Measurements from ENCODE around the gene DLG2. TPM values are rescaled to one million over a fixed set of nuclear protein-coding genes. Genes with fewer than 3 reads are reported as not detected.

The DLG2 gene
- total and polyA plus RNA-seq, 4 donors = 0.30 to 5.5 (median 0.68) TPM

- peak within 1 kb of the TSS; percentile 91 for H3K27ac ChIP-seq (ENCODE audit: low read depth in 1 of 2, low read length in 2 of 2)
- H3K27me3 ChIP-seq (ENCODE audit: control insufficient read depth in 4 of 4, insufficient read depth in 4 of 4, low read length in 3 of 4) = no peaks in the 10 kb centered on the region
- peak within 1 kb of the TSS; percentile 76 to 88 for H3K9ac ChIP-seq (ENCODE audit: low read depth in 1 of 2, low read length in 2 of 2)
- peak; percentile 94 for DNase-seq (ENCODE audit: low spot score)
- H3K4me1 ChIP-seq (ENCODE audit: control insufficient read depth in 4 of 4, insufficient read depth in 4 of 4, low read length in 3 of 4) = peaks cover 2 to 22% (median 14%) of the 10 kb centered on the region in 4 donors
- H3K9me3 ChIP-seq (ENCODE audit: control insufficient read depth in 4 of 4, low read length in 3 of 4) = no peaks in the 10 kb centered on the region
- H3K36me3 ChIP-seq (ENCODE audit: control insufficient read depth in 4 of 4, insufficient read depth in 3 of 4, low read depth in 1 of 4, low read length in 3 of 4) = peaks cover 0 to 6% (median 5%) of the 10 kb centered on the region in 4 donors
- peak within 1 kb of the TSS; percentile 75 to 96 (median 93) for H3K4me3 ChIP-seq (ENCODE audit: low read depth in 1 of 3, low read length in 3 of 3)
- WGBS = under 1% methylated on average over 41 of the region's 41 CpGs
- TF ChIP-seq SP1 (IDR thresholded peaks at IDR 0.05) = peak; percentile 86
- TF ChIP-seq HNF4A (conservative IDR thresholded peaks at IDR 0.05) = peak; percentile 22 to 37
- peak in 1 of 2 donors; percentile 84 for TF ChIP-seq GABPA (IDR thresholded peaks at IDR 0.05 in 1 of 2, conservative IDR thresholded peaks at IDR 0.05 in 1 of 2)
- TF ChIP-seq FOXA1 (IDR thresholded peaks at IDR 0.05) = peak; percentile 49
- peak; percentile 90 for TF ChIP-seq ZBTB33 (IDR thresholded peaks at IDR 0.05)
- peak; percentile 70 to 88 for TF ChIP-seq EGR1 (IDR thresholded peaks at IDR 0.05; ENCODE audit: low read depth in 2 of 2)
- TF ChIP-seq, protein P1, sequence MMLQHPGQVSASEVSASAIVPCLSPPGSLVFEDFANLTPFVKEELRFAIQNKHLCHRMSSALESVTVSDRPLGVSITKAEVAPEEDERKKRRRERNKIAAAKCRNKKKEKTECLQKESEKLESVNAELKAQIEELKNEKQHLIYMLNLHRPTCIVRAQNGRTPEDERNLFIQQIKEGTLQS (IDR thresholded peaks at IDR 0.05) = no peak
- TF ChIP-seq YY1 (IDR thresholded peaks at IDR 0.05) = peak; percentile 99
- TF ChIP-seq, protein P2, sequence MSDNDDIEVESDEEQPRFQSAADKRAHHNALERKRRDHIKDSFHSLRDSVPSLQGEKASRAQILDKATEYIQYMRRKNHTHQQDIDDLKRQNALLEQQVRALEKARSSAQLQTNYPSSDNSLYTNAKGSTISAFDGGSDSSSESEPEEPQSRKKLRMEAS (IDR thresholded peaks at IDR 0.05) = peak; percentile 85
- no peak for TF ChIP-seq FOXA2 (IDR thresholded peaks at IDR 0.05)
- TF ChIP-seq, protein P3, sequence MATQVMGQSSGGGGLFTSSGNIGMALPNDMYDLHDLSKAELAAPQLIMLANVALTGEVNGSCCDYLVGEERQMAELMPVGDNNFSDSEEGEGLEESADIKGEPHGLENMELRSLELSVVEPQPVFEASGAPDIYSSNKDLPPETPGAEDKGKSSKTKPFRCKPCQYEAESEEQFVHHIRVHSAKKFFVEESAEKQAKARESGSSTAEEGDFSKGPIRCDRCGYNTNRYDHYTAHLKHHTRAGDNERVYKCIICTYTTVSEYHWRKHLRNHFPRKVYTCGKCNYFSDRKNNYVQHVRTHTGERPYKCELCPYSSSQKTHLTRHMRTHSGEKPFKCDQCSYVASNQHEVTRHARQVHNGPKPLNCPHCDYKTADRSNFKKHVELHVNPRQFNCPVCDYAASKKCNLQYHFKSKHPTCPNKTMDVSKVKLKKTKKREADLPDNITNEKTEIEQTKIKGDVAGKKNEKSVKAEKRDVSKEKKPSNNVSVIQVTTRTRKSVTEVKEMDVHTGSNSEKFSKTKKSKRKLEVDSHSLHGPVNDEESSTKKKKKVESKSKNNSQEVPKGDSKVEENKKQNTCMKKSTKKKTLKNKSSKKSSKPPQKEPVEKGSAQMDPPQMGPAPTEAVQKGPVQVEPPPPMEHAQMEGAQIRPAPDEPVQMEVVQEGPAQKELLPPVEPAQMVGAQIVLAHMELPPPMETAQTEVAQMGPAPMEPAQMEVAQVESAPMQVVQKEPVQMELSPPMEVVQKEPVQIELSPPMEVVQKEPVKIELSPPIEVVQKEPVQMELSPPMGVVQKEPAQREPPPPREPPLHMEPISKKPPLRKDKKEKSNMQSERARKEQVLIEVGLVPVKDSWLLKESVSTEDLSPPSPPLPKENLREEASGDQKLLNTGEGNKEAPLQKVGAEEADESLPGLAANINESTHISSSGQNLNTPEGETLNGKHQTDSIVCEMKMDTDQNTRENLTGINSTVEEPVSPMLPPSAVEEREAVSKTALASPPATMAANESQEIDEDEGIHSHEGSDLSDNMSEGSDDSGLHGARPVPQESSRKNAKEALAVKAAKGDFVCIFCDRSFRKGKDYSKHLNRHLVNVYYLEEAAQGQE (IDR thresholded peaks at IDR 0.05) = peak; percentile 84
- peak; percentile 89 for TF ChIP-seq TAF1 (conservative IDR thresholded peaks at IDR 0.05)
- TF ChIP-seq RXRA (IDR thresholded peaks at IDR 0.05) = peak; percentile 40 to 46
- TF ChIP-seq HNF4G (IDR thresholded peaks at IDR 0.05) = no peak
- TF ChIP-seq NR2F2 (IDR thresholded peaks at IDR 0.05) = peak; percentile 47
- peak; percentile 23 to 56 for TF ChIP-seq JUND (IDR thresholded peaks at IDR 0.05)
- TF ChIP-seq RAD21 (IDR thresholded peaks at IDR 0.05) = peak; percentile 22 to 34
- TF ChIP-seq, protein P4, sequence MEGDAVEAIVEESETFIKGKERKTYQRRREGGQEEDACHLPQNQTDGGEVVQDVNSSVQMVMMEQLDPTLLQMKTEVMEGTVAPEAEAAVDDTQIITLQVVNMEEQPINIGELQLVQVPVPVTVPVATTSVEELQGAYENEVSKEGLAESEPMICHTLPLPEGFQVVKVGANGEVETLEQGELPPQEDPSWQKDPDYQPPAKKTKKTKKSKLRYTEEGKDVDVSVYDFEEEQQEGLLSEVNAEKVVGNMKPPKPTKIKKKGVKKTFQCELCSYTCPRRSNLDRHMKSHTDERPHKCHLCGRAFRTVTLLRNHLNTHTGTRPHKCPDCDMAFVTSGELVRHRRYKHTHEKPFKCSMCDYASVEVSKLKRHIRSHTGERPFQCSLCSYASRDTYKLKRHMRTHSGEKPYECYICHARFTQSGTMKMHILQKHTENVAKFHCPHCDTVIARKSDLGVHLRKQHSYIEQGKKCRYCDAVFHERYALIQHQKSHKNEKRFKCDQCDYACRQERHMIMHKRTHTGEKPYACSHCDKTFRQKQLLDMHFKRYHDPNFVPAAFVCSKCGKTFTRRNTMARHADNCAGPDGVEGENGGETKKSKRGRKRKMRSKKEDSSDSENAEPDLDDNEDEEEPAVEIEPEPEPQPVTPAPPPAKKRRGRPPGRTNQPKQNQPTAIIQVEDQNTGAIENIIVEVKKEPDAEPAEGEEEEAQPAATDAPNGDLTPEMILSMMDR (IDR thresholded peaks at IDR 0.05; ENCODE audit: low read depth, low read length, missing input control) = no peak
These were observed 1.0 kb upstream of the DLG2 start, which contains the start of gene TMEM126B for GRCh38 chr11:85627998-85628770. TMEM126B (plus strand) TSS chr11:85628593; CDS start chr11:85628608, 15 bp downstream.
